B cell (primary cell): ENCODE measurements around the gene APBA2. TPM values are rescaled to one million over a fixed set of nuclear protein-coding genes. Genes with fewer than 3 reads are reported as not detected.

Experiments
- ATAC-seq: fragments of 200-7000 bp; cut with Tn5 transposase; one replicate; pipeline ENCODE4 v1.10.0; 2021; ENCODE audit warnings: low read depth, mild to moderate bottlenecking, moderate number of reproducible peaks, moderate library complexity
- CTCF ChIA-PET: fragments of 350-600 bp; sonication (Branson Sonifier 250); formaldehyde crosslinking; loops from one replicate; lab custom pipeline; 2021; ENCODE audit warnings: antibody characterized with exemption, inconsistent platforms; lab: Charles Lee
- POLR2A ChIA-PET: fragments of 350-600 bp; sonication (Branson Sonifier 250); formaldehyde crosslinking; loops from one replicate; lab custom pipeline; 2021; ENCODE audit warnings: antibody characterized with exemption; lab: Charles Lee
- DNase-seq: peaks from one replicate; pipeline ENCODE4 v3.0.0; 2013
- H2AFZ ChIP-seq: 2 replicates; pipeline ENCODE4 v1.6.1; 2012; ENCODE audit warnings: mild to moderate bottlenecking, low read depth, low read length; ENCODE audit not compliant: insufficient read depth, poor library complexity, severe bottlenecking
- H3K27ac ChIP-seq, 2 donors: 1 replicate in 1 of 2; 2 replicates in 1 of 2; pipeline ENCODE4 v1.5.1; 2012 to 2013; ENCODE audit warnings: low read length in 2 of 2, mild to moderate bottlenecking in 2 of 2, moderate library complexity in 1 of 2
- H3K27me3 ChIP-seq, 4 experiments: fragments of 200-600 bp in 1 of 4; sonication (generic) in 1 of 4; replicated peaks in 1 of 4; 1 replicate in 2 of 4; 2 replicates in 2 of 4; pipeline versions ENCODE4 v1.6.1 to v1.7.0; 2013 to 2016; ENCODE audit warnings: low read length in 3 of 4, mild to moderate bottlenecking in 2 of 4, mixed read lengths in 1 of 4, moderate library complexity in 1 of 4; ENCODE audit not compliant: insufficient read depth in 4 of 4, control insufficient read depth in 3 of 4; ENCODE audit errors: control extremely low read depth in 1 of 4
- H3K36me3 ChIP-seq, 2 experiments: replicated peaks in 1 of 2; 1 replicate in 1 of 2; 2 replicates in 1 of 2; pipeline versions ENCODE4 v1.6.1 to v1.7.1; 2013; ENCODE audit warnings: low read length in 1 of 2; ENCODE audit not compliant: insufficient read depth in 2 of 2, control insufficient read depth in 1 of 2; ENCODE audit errors: control extremely low read depth in 1 of 2, extremely low read depth in 1 of 2
- H3K4me1 ChIP-seq, 2 donors: fragments of 200-600 bp in 1 of 2; sonication (generic) in 1 of 2; 1 replicate in 1 of 2; 2 replicates in 1 of 2; pipeline versions ENCODE4 v1.5.1 to v1.6.1; 2013 to 2017; ENCODE audit warnings: low read length in 2 of 2; ENCODE audit not compliant: control insufficient read depth in 2 of 2, insufficient read depth in 2 of 2
- H3K4me2 ChIP-seq: replicated peaks from 2 replicates; pipeline ENCODE3; 2012; ENCODE audit warnings: mild to moderate bottlenecking, low read depth, low read length; ENCODE audit not compliant: poor library complexity, severe bottlenecking
- H3K4me3 ChIP-seq, 5 experiments: fragments of 200-600 bp in 1 of 5; sonication (generic) in 1 of 5; 1 replicate in 3 of 5; 2 replicates in 2 of 5; pipeline versions ENCODE4 v1.5.1 to v1.7.0; 2011 to 2016; ENCODE audit warnings: low read length in 4 of 5, mild to moderate bottlenecking in 4 of 5, low read depth in 2 of 5, control low read depth in 1 of 5, moderate library complexity in 1 of 5; ENCODE audit not compliant: insufficient read depth in 1 of 5; ENCODE audit errors: control extremely low read depth in 1 of 5, extremely low read depth in 1 of 5
- H3K79me2 ChIP-seq: fragments of 200-600 bp; sonication (generic); one replicate; pipeline ENCODE4 v1.6.0; 2016; ENCODE audit warnings: low read length; ENCODE audit not compliant: control insufficient read depth, insufficient read depth
- H3K9ac ChIP-seq: fragments of 200-600 bp; sonication (generic); 2 replicates; pipeline ENCODE4 v1.6.1; 2017; ENCODE audit warnings: mild to moderate bottlenecking, low read length, moderate library complexity
- H3K9me3 ChIP-seq, 3 donors: one replicate each; pipeline versions ENCODE4 v1.6.1 to v1.7.1; 2013; ENCODE audit warnings: low read length in 2 of 3; ENCODE audit not compliant: control insufficient read depth in 2 of 3, insufficient read depth in 1 of 3; ENCODE audit errors: control extremely low read depth in 1 of 3
- H4K20me1 ChIP-seq: 2 replicates; pipeline ENCODE4 v1.6.0; 2012; ENCODE audit warnings: mild to moderate bottlenecking, low read length; ENCODE audit not compliant: insufficient read depth, control insufficient read depth, poor library complexity, severe bottlenecking
- H3K27ac Mint-ChIP-seq: one replicate; pipeline ENCODE4 v1.8.0; 2021; ENCODE audit warnings: mixed read lengths
- H3K27me3 Mint-ChIP-seq: one replicate; pipeline ENCODE4 v1.8.0; 2021; ENCODE audit warnings: mixed read lengths
- H3K4me1 Mint-ChIP-seq: one replicate; pipeline ENCODE4 v1.8.0; 2021; ENCODE audit warnings: mixed read lengths
- H3K4me3 Mint-ChIP-seq: one replicate; pipeline ENCODE4 v1.8.0; 2021; ENCODE audit warnings: mixed read lengths
- H3K9me3 Mint-ChIP-seq: one replicate; pipeline ENCODE4 v1.8.0; 2022; ENCODE audit warnings: mixed read lengths; ENCODE audit not compliant: insufficient read depth
- EZH2 ChIP-seq: IDR thresholded peaks from 2 replicates; pipeline ENCODE4 v1.6.1; 2012; ENCODE audit warnings: borderline replicate concordance, low read depth, mild to moderate bottlenecking, moderate library complexity, low read length; ENCODE audit not compliant: insufficient read depth, poor library complexity, severe bottlenecking
- WGBS: methylation state at CpG from one replicate; pipeline ENCODE4 v1.1.5; 2013; ENCODE audit warnings: missing lambda C conversion rate; ENCODE audit not compliant: insufficient coverage; 5-methylcytosine and 5-hydroxymethylcytosine counted together
- intact Hi-C: fragments of 100-400 bp; cut with micrococcal nuclease; formaldehyde crosslinking; loops from one replicate; pipeline ENCODE4 v1.10.0; 2022
- polyA plus RNA-seq: library from polyadenylated mRNA; depleted of rRNA; stranded (reverse); fragments of >200 nt; gene quantifications from 2 replicates; pipeline ENCODE4 v1.2.3, GENCODE V29; 2012
- total RNA-seq, 2 donors: library from RNA; stranded (reverse); fragments of 120-200 nt in 1 of 2; gene quantifications; 1 replicate in 1 of 2; 2 replicates in 1 of 2; pipeline versions ENCODE4 v1.2.3 to v1.2.4, GENCODE V29; 2013 to 2022
- TF ChIP-seq, protein P1 (sequence below): fragments of 200-600 bp; IDR thresholded peaks from one replicate; pipeline ENCODE4 v1.8.0; 2022; ENCODE audit warnings: antibody characterized with exemption, mild to moderate bottlenecking

APBA2 gene
- total and polyA plus RNA-seq, 2 donors (not counting 1 experiment from before 2014, with no cell fraction given): 0.19 TPM; not detected in 1

DNA sequence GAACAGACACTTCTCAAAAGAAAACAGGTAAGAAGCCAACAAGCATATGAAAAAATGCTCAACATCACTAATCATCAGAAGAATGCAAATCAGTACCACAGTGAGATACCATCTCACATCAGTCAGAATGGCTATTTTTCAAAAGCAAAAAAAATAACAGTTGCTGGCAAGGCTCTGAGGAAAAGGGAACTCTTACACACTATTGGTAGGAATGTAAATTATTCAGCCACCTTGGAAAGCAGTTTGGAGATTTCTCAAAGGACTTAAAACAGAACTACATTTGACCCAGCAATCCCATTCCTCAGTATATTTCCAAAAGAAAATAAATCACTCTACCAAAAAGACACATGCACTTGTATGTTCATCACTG, 95.6 kb downstream of the APBA2 start:
- POLR2A ChIA-PET: no interaction called here
- H3K4me3 ChIP-seq: no peak overlapping the region
- H3K4me1 ChIP-seq: no peaks in the 10 kb centered on the region
- Mint-ChIP-seq H3K9me3 (no peaks in the 10 kb centered on the region), H3K4me3 (no peak overlapping the region), H3K4me1 (no peaks in the 10 kb centered on the region), H3K27me3 (no peaks in the 10 kb centered on the region), H3K27ac (no peak overlapping the region)
- H4K20me1 ChIP-seq: no peaks in the 10 kb centered on the region
- H3K27ac ChIP-seq: no peak overlapping the region
- intact Hi-C loops: no loop called here
- no peaks in the 10 kb centered on the region for H3K27me3 ChIP-seq
- CTCF ChIA-PET: no interaction called here
- no peak overlapping the region for H3K9ac ChIP-seq
- no peak for TF ChIP-seq EZH2
- TF ChIP-seq, protein P1, sequence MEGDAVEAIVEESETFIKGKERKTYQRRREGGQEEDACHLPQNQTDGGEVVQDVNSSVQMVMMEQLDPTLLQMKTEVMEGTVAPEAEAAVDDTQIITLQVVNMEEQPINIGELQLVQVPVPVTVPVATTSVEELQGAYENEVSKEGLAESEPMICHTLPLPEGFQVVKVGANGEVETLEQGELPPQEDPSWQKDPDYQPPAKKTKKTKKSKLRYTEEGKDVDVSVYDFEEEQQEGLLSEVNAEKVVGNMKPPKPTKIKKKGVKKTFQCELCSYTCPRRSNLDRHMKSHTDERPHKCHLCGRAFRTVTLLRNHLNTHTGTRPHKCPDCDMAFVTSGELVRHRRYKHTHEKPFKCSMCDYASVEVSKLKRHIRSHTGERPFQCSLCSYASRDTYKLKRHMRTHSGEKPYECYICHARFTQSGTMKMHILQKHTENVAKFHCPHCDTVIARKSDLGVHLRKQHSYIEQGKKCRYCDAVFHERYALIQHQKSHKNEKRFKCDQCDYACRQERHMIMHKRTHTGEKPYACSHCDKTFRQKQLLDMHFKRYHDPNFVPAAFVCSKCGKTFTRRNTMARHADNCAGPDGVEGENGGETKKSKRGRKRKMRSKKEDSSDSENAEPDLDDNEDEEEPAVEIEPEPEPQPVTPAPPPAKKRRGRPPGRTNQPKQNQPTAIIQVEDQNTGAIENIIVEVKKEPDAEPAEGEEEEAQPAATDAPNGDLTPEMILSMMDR: no peak
- H2AFZ ChIP-seq: no peak overlapping the region
- no peaks in the 10 kb centered on the region for H3K79me2 ChIP-seq
- ATAC-seq: no peak
- DNase-seq: no peak
- no peak overlapping the region for H3K4me2 ChIP-seq
- peaks cover 0 to 14% (median 0%) of the 10 kb centered on the region in 3 donors for H3K9me3 ChIP-seq
- H3K36me3 ChIP-seq: no peaks in the 10 kb centered on the region

DNA sequence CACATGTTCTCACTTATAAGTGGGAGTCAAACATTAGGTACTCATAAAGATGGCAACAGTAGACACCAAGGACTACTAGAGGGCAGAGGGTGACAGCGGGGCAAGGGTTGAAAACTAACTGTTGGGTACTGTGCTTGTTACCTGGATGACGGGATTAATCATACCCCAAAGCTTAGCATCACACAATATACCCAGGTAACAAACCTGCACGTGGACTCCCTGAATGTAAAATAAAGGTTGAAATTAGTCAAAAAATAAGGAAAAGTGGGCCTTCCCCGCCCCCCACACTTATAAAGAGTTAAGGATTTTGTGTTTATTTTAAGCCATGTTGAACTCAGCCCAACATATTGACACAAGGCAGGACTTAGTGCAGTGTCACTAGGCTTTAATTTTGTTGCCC, 96.1 kb downstream of the APBA2 start:
- Mint-ChIP-seq H3K27me3 (no peaks in the 10 kb centered on the region), H3K9me3 (no peaks in the 10 kb centered on the region), H3K4me3 (no peak overlapping the region), H3K27ac (no peak overlapping the region), H3K4me1 (no peaks in the 10 kb centered on the region)
- no peaks in the 10 kb centered on the region for H4K20me1 ChIP-seq
- H3K4me1 ChIP-seq: no peaks in the 10 kb centered on the region
- no peaks in the 10 kb centered on the region for H3K79me2 ChIP-seq
- ChIA-PET CTCF (no interaction called here), POLR2A (no interaction called here)
- no peak for DNase-seq
- no peaks in the 10 kb centered on the region for H3K36me3 ChIP-seq
- intact Hi-C loops: no loop called here
- H2AFZ ChIP-seq: no peak overlapping the region
- no peak overlapping the region for H3K9ac ChIP-seq
- H3K27me3 ChIP-seq: no peaks in the 10 kb centered on the region
- WGBS: no CpG with 5 or more reads among the region's 4 CpGs
- TF ChIP-seq, protein P1: no peak
- no peak for TF ChIP-seq EZH2
- no peak overlapping the region for H3K4me2 ChIP-seq
- H3K4me3 ChIP-seq: no peak overlapping the region
- peaks cover 0 to 14% (median 0%) of the 10 kb centered on the region in 3 donors for H3K9me3 ChIP-seq
- ATAC-seq: no peak
- no peak overlapping the region for H3K27ac ChIP-seq
